Lower leg skin (tissue), 3 donors: ENCODE measurements around the gene RNF11.

Source experiments
- CTCF ChIP-seq, 3 donors: fragments of 450-650 bp; IDR thresholded peaks; one replicate each; pipeline ENCODE4 v1.5.1; 2016; ENCODE audit warnings: antibody characterized with exemption in 3 of 3, mild to moderate bottlenecking in 3 of 3, moderate library complexity in 2 of 3
- POLR2A ChIP-seq, 2 donors: fragments of 450-650 bp; IDR thresholded peaks; one replicate each; pipeline ENCODE4 v1.6.1; 2016 to 2017; ENCODE audit warnings: antibody characterized with exemption in 2 of 2, mild to moderate bottlenecking in 1 of 2, moderate library complexity in 1 of 2

- TF ChIP-seq CTCF (IDR thresholded peaks at IDR 0.05) = no peak
- peak in 1 of 2 donors; percentile 88 for TF ChIP-seq POLR2A (IDR thresholded peaks at IDR 0.05)
These were observed at the start of gene RNF11 for GRCh38 chr1:51235673-51236530.
